ENCODE data around the gene LRRC71.

DNA sequence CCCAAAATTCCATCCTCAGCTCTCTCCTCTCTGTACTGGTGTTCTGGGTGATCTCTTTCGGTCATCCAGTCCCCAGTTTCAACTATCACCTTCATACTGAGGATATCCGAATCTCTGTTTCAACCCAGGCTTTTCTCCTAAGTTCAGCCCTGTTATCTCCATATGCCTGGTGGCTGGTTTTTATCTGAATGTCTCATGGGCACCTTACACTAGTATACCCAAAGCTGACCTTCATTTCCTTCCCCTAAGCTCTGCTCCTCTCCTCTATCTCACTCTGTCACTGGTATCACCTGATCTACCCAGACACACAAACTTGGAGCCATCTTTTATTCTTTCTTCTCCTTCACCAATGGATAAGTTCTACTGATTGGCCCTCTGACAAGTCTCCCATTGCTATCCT is 53.0 kb downstream of the LRRC71 start:
- no peak for TF ChIP-seq POLR2A (IDR thresholded peaks at IDR 0.05)
- TF ChIP-seq, protein P1, sequence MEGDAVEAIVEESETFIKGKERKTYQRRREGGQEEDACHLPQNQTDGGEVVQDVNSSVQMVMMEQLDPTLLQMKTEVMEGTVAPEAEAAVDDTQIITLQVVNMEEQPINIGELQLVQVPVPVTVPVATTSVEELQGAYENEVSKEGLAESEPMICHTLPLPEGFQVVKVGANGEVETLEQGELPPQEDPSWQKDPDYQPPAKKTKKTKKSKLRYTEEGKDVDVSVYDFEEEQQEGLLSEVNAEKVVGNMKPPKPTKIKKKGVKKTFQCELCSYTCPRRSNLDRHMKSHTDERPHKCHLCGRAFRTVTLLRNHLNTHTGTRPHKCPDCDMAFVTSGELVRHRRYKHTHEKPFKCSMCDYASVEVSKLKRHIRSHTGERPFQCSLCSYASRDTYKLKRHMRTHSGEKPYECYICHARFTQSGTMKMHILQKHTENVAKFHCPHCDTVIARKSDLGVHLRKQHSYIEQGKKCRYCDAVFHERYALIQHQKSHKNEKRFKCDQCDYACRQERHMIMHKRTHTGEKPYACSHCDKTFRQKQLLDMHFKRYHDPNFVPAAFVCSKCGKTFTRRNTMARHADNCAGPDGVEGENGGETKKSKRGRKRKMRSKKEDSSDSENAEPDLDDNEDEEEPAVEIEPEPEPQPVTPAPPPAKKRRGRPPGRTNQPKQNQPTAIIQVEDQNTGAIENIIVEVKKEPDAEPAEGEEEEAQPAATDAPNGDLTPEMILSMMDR (IDR thresholded peaks at IDR 0.05): no peak
- no peak for TF ChIP-seq POLR2AphosphoS5 (IDR thresholded peaks at IDR 0.05; ENCODE audit: insufficient read depth in 1 of 2, low read depth in 1 of 2)
